ENCODE data around the gene LDHA.
"Not testable (repeated sequence)": the region's sequence is repeated elsewhere in the genome, so short reads cannot be mapped to it uniquely, and the experiment has no call there.

LDHA gene

GRCh38 chr11:18393581-18394274 is 635 bp upstream of the LDHA start:
- peak overlapping the region; percentile 90 for H3K27ac ChIP-seq
- DNase-seq (ENCODE audit: low read depth, low spot score): no peak

- DNase-seq (ENCODE audit: low read depth, low spot score): no peak
Observed at GRCh38 chr11:18394928-18395734, 768 bp downstream of the LDHA start.

GRCh38 chr11:18395735-18396504 is 1.6 kb downstream of the LDHA start:
- H3K27ac ChIP-seq: peak overlapping the region; percentile 90
- peak; percentile 88 for DNase-seq (ENCODE audit: low read depth, low spot score)

More at GRCh38 chr11:18394928-18395734, 768 bp downstream of the LDHA start:
- H3K27ac ChIP-seq: peak overlapping the region; percentile 90

DNA sequence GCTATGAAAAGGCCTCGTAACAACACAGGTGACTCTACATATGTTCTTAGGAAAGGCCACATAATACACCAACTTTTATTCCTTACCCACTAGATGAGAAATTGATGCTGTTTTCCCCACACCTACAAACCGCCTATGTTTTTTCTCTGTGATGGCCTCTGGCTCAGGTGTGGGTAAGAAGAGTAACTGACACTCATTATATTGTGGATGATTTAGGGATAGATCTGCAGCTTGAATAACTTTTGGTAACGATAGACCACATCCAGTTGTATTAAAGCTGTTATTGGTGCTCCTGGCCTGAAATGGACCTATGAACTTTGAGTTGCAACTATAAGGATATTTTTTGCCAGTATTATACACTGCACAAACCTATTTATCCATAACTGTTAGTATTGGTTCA is 3.6 kb downstream of the LDHA start:
- H3K27ac ChIP-seq: no peak overlapping the region
- DNase-seq (ENCODE audit: low read depth, low spot score): no peak

DNA sequence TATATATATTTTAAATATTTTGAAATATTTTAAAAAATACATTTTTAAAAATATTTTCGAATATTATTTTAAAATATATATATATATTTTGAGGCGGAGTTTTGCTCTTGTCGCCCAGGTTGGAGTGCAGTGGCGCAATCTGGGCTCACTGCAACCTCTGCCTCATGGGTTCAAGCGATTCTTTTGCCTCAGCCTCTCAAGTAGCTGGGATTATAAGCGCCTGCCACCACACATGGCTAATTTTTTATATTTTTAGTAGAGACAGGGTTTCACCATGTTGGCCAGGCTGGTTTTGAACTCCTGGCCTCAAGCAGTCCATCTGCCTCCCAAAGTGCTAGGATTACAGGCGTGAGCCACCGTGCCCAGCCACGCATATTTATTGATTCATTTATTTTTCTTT is 6.7 kb downstream of the LDHA start:
- H3K27ac ChIP-seq: peak overlapping the region; percentile 14
- not testable (repeated sequence) for DNase-seq (ENCODE audit: low read depth, low spot score)

GRCh38 chr11:18404062-18404461 is 9.7 kb downstream of the LDHA start:
- DNase-seq (ENCODE audit: low read depth, low spot score): no peak
- H3K27ac ChIP-seq: peak overlapping the region; percentile 75

GRCh38 chr11:18407400-18407799 is 13.0 kb downstream of the LDHA start:
- H3K27ac ChIP-seq: peak overlapping the region; percentile 75

GRCh38 chr11:18408558-18409291 is 14.4 kb downstream of the LDHA start:
- peak overlapping the region; percentile 75 for H3K27ac ChIP-seq
- no peak for DNase-seq (ENCODE audit: low read depth, low spot score)

More at GRCh38 chr11:18407400-18407799, 13.0 kb downstream of the LDHA start:
- not testable (repeated sequence) for DNase-seq (ENCODE audit: low read depth, low spot score)

DNA sequence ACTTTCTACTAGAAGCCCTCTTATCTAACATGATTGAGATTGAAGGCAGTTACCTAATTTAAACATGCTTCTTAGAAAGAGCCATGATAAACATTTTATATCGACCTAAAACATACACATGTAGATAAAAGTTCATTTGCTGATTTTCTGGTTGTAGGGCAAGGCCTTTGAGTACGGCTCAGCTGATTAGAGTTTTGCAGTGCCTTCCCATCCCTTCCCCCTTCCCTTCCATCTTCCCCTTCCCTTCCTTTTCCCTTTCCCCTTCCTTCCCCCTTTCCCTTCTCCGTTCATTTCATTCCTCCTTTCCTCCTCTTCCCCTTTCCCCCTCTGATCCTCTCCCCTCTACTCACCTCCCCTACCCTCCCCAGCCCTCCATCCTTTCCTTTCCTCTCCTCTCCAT is 22.1 kb downstream of the LDHA start:
- H3K27ac ChIP-seq: no peak overlapping the region
- DNase-seq (ENCODE audit: low read depth, low spot score): no peak

DNA sequence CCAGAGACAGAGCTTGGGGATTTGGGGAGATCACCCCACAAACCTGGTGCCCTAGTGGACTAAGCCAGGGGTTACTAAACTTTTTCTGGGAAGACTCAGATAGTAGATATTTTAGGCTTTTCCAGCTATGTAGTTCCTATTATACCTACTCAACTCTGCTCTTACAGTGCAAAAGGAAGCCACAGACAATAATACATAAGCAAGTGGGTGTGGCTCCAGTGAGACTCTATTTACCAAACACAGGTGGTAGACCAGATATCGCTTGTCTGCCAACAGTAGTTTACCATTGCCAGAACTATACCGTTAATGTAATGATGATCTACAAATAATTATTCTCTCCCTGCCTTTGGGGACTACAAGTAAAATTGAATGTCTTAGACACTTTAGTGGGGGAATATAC is 24.7 kb downstream of the LDHA start:
- no peak overlapping the region for H3K27ac ChIP-seq
- DNase-seq (ENCODE audit: low read depth, low spot score): no peak

- no peak overlapping the region for H3K27ac ChIP-seq
- DNase-seq (ENCODE audit: low read depth, low spot score): no peak
Observed at GRCh38 chr11:18420067-18420466, 25.7 kb downstream of the LDHA start.

GRCh38 chr11:18427240-18427639 is 32.9 kb downstream of the LDHA start:
- no peak overlapping the region for H3K27ac ChIP-seq

GRCh38 chr11:18429332-18429731 is 35.0 kb downstream of the LDHA start:
- DNase-seq (ENCODE audit: low read depth, low spot score): no peak
- no peak overlapping the region for H3K27ac ChIP-seq

More at GRCh38 chr11:18427240-18427639, 32.9 kb downstream of the LDHA start:
- no peak for DNase-seq (ENCODE audit: low read depth, low spot score)

GRCh38 chr11:18438691-18439090 is 44.3 kb downstream of the LDHA start:
- H3K27ac ChIP-seq: no peak overlapping the region

DNA sequence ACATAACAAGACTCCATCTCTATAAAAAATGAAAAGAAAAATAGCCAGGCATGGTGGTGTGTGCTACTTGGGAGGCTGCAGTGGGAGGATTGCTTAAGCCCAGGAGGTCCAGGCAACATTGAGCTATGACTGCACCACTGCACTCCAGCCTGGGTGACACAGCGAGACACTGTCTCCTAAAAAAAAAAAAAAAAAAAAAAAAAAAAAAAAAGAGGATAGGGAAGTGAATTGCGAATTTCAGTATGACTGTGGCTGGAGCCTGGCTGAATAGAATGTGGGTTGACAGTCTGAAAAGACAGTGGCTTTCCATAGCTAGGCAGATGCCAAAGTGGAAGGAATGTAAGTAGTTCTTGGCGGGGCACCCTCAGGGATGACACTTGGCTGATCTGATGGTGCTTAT is 54.9 kb downstream of the LDHA start:
- no peak for DNase-seq (ENCODE audit: low read depth, low spot score)
- no peak overlapping the region for H3K27ac ChIP-seq

More at GRCh38 chr11:18438691-18439090, 44.3 kb downstream of the LDHA start:
- no peak for DNase-seq (ENCODE audit: low read depth, low spot score)

- DNase-seq (ENCODE audit: low read depth, low spot score): no peak
Observed at GRCh38 chr11:18452927-18453326, 58.6 kb downstream of the LDHA start.

GRCh38 chr11:18455686-18456372 is 61.5 kb downstream of the LDHA start, which contains the start of gene LDHAL6A:
Gene LDHAL6A, plus strand, starts transcription at chr11:18455856. Its CDS starts 825 bp downstream, at chr11:18456681.
- DNase-seq (ENCODE audit: low read depth, low spot score): no peak
- no peak within 1 kb of the TSS for H3K27ac ChIP-seq

More at GRCh38 chr11:18452927-18453326, 58.6 kb downstream of the LDHA start:
- no peak overlapping the region for H3K27ac ChIP-seq

DNA sequence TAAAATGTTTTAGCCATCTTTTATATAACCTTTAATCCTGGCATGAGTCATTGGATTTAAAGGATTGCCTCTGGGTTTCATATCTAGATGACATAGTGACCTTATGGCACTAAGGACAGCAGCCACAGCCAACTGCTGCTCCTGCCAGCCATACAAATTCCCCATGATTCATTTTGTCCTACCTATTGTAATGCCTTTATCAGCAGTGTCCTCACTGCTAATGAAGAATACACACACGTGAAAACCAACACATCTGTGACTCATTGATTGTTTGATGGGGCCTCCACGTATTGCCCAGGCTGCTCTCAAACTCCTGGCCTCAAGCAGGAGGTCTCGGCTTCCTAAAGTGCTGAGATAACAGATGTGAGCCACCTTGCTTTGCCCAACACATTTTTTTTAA is 63.1 kb downstream of the LDHA start:
- DNase-seq (ENCODE audit: low read depth, low spot score): peak; percentile 12
- no peak overlapping the region for H3K27ac ChIP-seq

Measured in epithelial cell of prostate (primary cell).